ENCODE results near the gene VGLL2.

VGLL2 gene

GRCh38 chr6:117264692-117265409 lies 507 bp upstream of the VGLL2 start:
- no peaks in the 10 kb centered on the region for H3K9me3 ChIP-seq (ENCODE audit: insufficient read depth, low read depth, low read length)
- H3K4me3 ChIP-seq (ENCODE audit: low read length, poor library complexity, severe bottlenecking), result no peak overlapping the region
- H3K4me1 ChIP-seq (ENCODE audit: insufficient read depth, low read length, poor library complexity, severe bottlenecking), result no peaks in the 10 kb centered on the region
- H4K20me1 ChIP-seq (ENCODE audit: insufficient read depth, low read length, poor library complexity, severe bottlenecking), result no peaks in the 10 kb centered on the region
- H3K9me2 ChIP-seq (replicated peaks; ENCODE audit: low read depth, low read length), result no peaks in the 10 kb centered on the region
- H3K79me2 ChIP-seq (ENCODE audit: insufficient read depth, low read length), result no peaks in the 10 kb centered on the region
- H3K36me3 ChIP-seq (ENCODE audit: insufficient read depth, low read length), result no peaks in the 10 kb centered on the region
- H3F3A ChIP-seq (ENCODE audit: low read depth), result no peaks in the 10 kb centered on the region
- H3K4me2 ChIP-seq (ENCODE audit: low read depth, low read length, poor library complexity, severe bottlenecking), result no peak overlapping the region
- no peak overlapping the region for H2AFZ ChIP-seq (ENCODE audit: low read length)
- no peak overlapping the region for H3K9ac ChIP-seq (ENCODE audit: low read depth, low read length, poor library complexity, severe bottlenecking)
- TF ChIP-seq EZH2phosphoT487 (IDR thresholded peaks at IDR 0.05; ENCODE audit: borderline replicate concordance), result no peak
- no peak for TF ChIP-seq CTCF (conservative IDR thresholded peaks at IDR 0.05; ENCODE audit: low read length)
- H3K27me3 ChIP-seq (ENCODE audit: insufficient read depth, low read length, poor library complexity, severe bottlenecking), result no peaks in the 10 kb centered on the region

DNA sequence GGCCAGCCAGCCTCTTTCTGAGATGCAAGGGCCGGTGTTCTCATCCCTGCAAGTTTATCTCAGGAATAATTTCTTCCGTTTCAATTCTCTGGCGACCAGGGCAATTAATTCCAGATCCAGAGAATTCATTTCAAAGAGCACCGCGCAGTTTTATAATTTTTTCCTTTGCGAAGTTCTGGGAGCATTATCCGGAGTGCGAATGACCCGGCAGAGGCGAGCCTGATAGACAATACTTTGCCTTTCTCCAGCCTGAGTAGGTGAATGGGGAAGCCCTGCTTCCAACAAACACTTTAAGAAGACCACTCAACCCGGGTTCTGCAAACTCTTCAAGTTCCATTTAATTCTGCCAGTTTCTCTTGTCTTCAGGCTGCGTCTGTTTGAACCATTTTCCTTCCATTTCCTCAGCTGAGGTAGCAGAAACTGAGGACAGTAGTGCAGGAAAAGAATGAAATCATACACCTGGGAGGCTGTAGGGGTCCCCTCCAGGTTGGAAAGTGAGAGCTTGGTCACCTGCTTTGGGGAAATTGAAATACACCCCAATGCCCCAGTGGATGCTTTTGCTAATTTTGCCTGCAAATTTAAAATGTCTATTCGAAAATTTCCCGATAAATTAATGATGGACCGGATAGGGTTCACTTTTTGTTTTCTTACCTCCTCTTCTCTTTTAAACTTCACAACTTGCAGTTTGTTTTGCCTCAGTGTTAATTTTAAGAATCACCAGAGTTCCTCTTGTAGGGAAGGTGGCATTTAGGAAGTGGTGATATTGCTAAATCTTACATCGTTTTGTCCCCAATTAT lies 1.1 kb downstream of the VGLL2 start:
- Histone ChIP-seq H3K4me1 (ENCODE audit: insufficient read depth, low read length, poor library complexity, severe bottlenecking) (no peaks in the 10 kb centered on the region), H3F3A (ENCODE audit: low read depth) (no peaks in the 10 kb centered on the region), H3K36me3 (ENCODE audit: insufficient read depth, low read length) (no peaks in the 10 kb centered on the region), H3K9me3 (ENCODE audit: insufficient read depth, low read depth, low read length) (no peaks in the 10 kb centered on the region), H3K27me3 (ENCODE audit: insufficient read depth, low read length, poor library complexity, severe bottlenecking) (no peaks in the 10 kb centered on the region), H3K9ac (ENCODE audit: low read depth, low read length, poor library complexity, severe bottlenecking) (no peak overlapping the region), H3K4me2 (ENCODE audit: low read depth, low read length, poor library complexity, severe bottlenecking) (no peak overlapping the region), H3K4me3 (ENCODE audit: low read length, poor library complexity, severe bottlenecking) (no peak overlapping the region), H2AFZ (ENCODE audit: low read length) (no peak overlapping the region), H3K9me2 (replicated peaks; ENCODE audit: low read depth, low read length) (no peaks in the 10 kb centered on the region), H3K79me2 (ENCODE audit: insufficient read depth, low read length) (no peaks in the 10 kb centered on the region), H4K20me1 (ENCODE audit: insufficient read depth, low read length, poor library complexity, severe bottlenecking) (no peaks in the 10 kb centered on the region)
- TF ChIP-seq EZH2phosphoT487 (IDR thresholded peaks at IDR 0.05; ENCODE audit: borderline replicate concordance) (no peak), CTCF (conservative IDR thresholded peaks at IDR 0.05; ENCODE audit: low read length) (no peak)

- Histone ChIP-seq H3K36me3 (ENCODE audit: insufficient read depth, low read length) (no peaks in the 10 kb centered on the region), H3K9me3 (ENCODE audit: insufficient read depth, low read depth, low read length) (no peaks in the 10 kb centered on the region), H2AFZ (ENCODE audit: low read length) (no peak overlapping the region), H3K27me3 (ENCODE audit: insufficient read depth, low read length, poor library complexity, severe bottlenecking) (no peaks in the 10 kb centered on the region), H3K9ac (ENCODE audit: low read depth, low read length, poor library complexity, severe bottlenecking) (no peak overlapping the region), H4K20me1 (ENCODE audit: insufficient read depth, low read length, poor library complexity, severe bottlenecking) (no peaks in the 10 kb centered on the region), H3K9me2 (replicated peaks; ENCODE audit: low read depth, low read length) (no peaks in the 10 kb centered on the region), H3F3A (ENCODE audit: low read depth) (no peaks in the 10 kb centered on the region), H3K4me2 (ENCODE audit: low read depth, low read length, poor library complexity, severe bottlenecking) (no peak overlapping the region), H3K4me3 (ENCODE audit: low read length, poor library complexity, severe bottlenecking) (no peak overlapping the region), H3K4me1 (ENCODE audit: insufficient read depth, low read length, poor library complexity, severe bottlenecking) (no peaks in the 10 kb centered on the region), H3K79me2 (ENCODE audit: insufficient read depth, low read length) (no peaks in the 10 kb centered on the region)
- no peak for TF ChIP-seq CTCF (conservative IDR thresholded peaks at IDR 0.05; ENCODE audit: low read length)
Measured at GRCh38 chr6:117267054-117267347, 1.6 kb downstream of the VGLL2 start.

Data from Loucy (cell line).